ENCODE data around the gene GCSH.

Gene GCSH

GRCh38 chr16:81101702-81102101 lies 5.5 kb upstream of the GCSH start:
- no peak for DNase-seq

- no peak for DNase-seq
Measured at GRCh38 chr16:81099958-81100357, 3.8 kb upstream of the GCSH start.

GRCh38 chr16:81097230-81097629 lies 1.0 kb upstream of the GCSH start:
- no peak for DNase-seq

GRCh38 chr16:81096715-81097208 lies 567 bp upstream of the GCSH start:
- DNase-seq, result no peak

GRCh38 chr16:81095653-81095952 lies 592 bp downstream of the GCSH start:
- no peak for DNase-seq

GRCh38 chr16:81094771-81095251 lies 1.4 kb downstream of the GCSH start:
- DNase-seq, result no peak

GRCh38 chr16:81088836-81089235 lies 7.4 kb downstream of the GCSH start:
- DNase-seq, result no peak

- DNase-seq, result no peak
Measured at GRCh38 chr16:81081014-81081413, 15.2 kb downstream of the GCSH start.

GRCh38 chr16:81080233-81080632 lies 16.0 kb downstream of the GCSH start:
- no peak for DNase-seq

GRCh38 chr16:81077076-81077940 lies 18.9 kb downstream of the GCSH start, which contains the start of gene C16orf46:
Gene C16orf46 (minus strand): TSS chr16:81077238. CDS start chr16:81063955, 13,283 bp downstream.
- DNase-seq, result peak; percentile 52

- no peak for DNase-seq
Measured at GRCh38 chr16:81076566-81077075, 19.6 kb downstream of the GCSH start.

- no peak for DNase-seq
Measured at GRCh38 chr16:81073560-81074330, 22.4 kb downstream of the GCSH start.

GRCh38 chr16:81071805-81072204 lies 24.4 kb downstream of the GCSH start:
- no peak for DNase-seq

- DNase-seq, result no peak
Measured at GRCh38 chr16:81070979-81071378, 25.2 kb downstream of the GCSH start.

- no peak for DNase-seq
Measured at GRCh38 chr16:81069063-81069462, 27.1 kb downstream of the GCSH start.

- DNase-seq, result no peak
Measured at GRCh38 chr16:81067166-81067565, 29.0 kb downstream of the GCSH start.

- DNase-seq, result no peak
Measured at GRCh38 chr16:81066681-81067080, 29.5 kb downstream of the GCSH start.

- no peak for DNase-seq
Measured at GRCh38 chr16:81061871-81062608, 34.2 kb downstream of the GCSH start.

- no peak for DNase-seq
Measured at GRCh38 chr16:81061307-81061640, 34.9 kb downstream of the GCSH start.

GRCh38 chr16:81060576-81061306 lies 35.5 kb downstream of the GCSH start:
- no peak for DNase-seq

- no peak for DNase-seq
Measured at GRCh38 chr16:81053761-81054160, 42.4 kb downstream of the GCSH start.

GRCh38 chr16:81042821-81043220 lies 53.4 kb downstream of the GCSH start:
- no peak for DNase-seq

All from cortex of kidney (tissue), 1 donor.